Measurements from ENCODE around the gene ABLIM3. TPM values are rescaled to one million over a fixed set of nuclear protein-coding genes. Genes with fewer than 3 reads are reported as not detected.

The ABLIM3 gene
- total and polyA plus RNA-seq, 2 of the 8 experiments (the other 6 are each of a cell fraction or from before 2014, with no cell fraction given): 0.36 to 0.56 TPM

GRCh38 chr5:149154650-149155049 lies 13.4 kb downstream of the ABLIM3 start:
- no peak overlapping the region for H3K27ac ChIP-seq (ENCODE audit: low read depth, low read length)
- no peak overlapping the region for H2BK120ac ChIP-seq (replicated peaks; ENCODE audit: low read depth, low read length)
- H3K4me2 ChIP-seq (ENCODE audit: insufficient read depth in 1 of 2, low read depth in 2 of 2, low read length in 2 of 2): no peak overlapping the region
- H3K9ac ChIP-seq (replicated peaks in 1 of 4; ENCODE audit: extremely low read depth in 1 of 4, low read depth in 3 of 4, low read length in 3 of 4): no peak overlapping the region
- 94% methylated on average over 1 of the region's 1 CpG; no CpG with 5 or more reads in 1 of the 2 experiments for WGBS, 2 experiments (ENCODE audit: extremely low coverage in 1 of 2, insufficient coverage in 1 of 2, insufficient read length in 1 of 2, insufficient replicate concordance in 2 of 2, low coverage in 1 of 2, low lambda C conversion rate in 2 of 2, missing lambda C conversion rate in 1 of 2)
- H2BK15ac ChIP-seq (ENCODE audit: low read length): no peak overlapping the region
- FAIRE-seq: no peak
- no peak overlapping the region for H3K56ac ChIP-seq (replicated peaks; ENCODE audit: insufficient read length, low read depth, low read length)
- no peaks in the 10 kb centered on the region for H3K79me1 ChIP-seq (ENCODE audit: low read depth, low read length)
- H3K23ac ChIP-seq (ENCODE audit: insufficient read length): no peak overlapping the region
- no peak overlapping the region for H4K8ac ChIP-seq (ENCODE audit: extremely low read depth, insufficient read depth, low read length)
- ChIA-PET CTCF (ENCODE audit: partially characterized antibody) (interaction anchor here (1.0 to 4.2 kb wide), 10 partner anchors 12 to 114 kb away, joined by 3 to 30 read pairs (median 6); partner anchors contain the start of gene ABLIM3), POLR2A (ENCODE audit: partially characterized antibody) (no interaction called here)
- H3K23me2 ChIP-seq (ENCODE audit: low read depth, low read length): no peaks in the 10 kb centered on the region
- DNase-seq (ENCODE audit: low read depth in 1 of 2, low spot score in 2 of 2): no peak
- no peak overlapping the region for H3K14ac ChIP-seq (ENCODE audit: insufficient read length)
- H3K4me1 ChIP-seq (replicated peaks in 1 of 4; ENCODE audit: control insufficient read depth in 3 of 4, insufficient read depth in 4 of 4, low read length in 3 of 4): no peaks in the 10 kb centered on the region
- no peak overlapping the region for H2AK5ac ChIP-seq (ENCODE audit: low read depth, low read length)
- no peaks in the 10 kb centered on the region for H3K79me2 ChIP-seq (ENCODE audit: control insufficient read depth in 1 of 2, insufficient read depth in 2 of 2, low read length in 2 of 2)
- H2BK5ac ChIP-seq (ENCODE audit: low read depth, low read length): no peak overlapping the region
- H3K4me3 ChIP-seq (ENCODE audit: extremely low read depth in 1 of 4, insufficient read depth in 2 of 4, low read depth in 3 of 4, low read length in 4 of 4): no peak overlapping the region
- no peak overlapping the region for H4K91ac ChIP-seq (replicated peaks; ENCODE audit: insufficient read length, low read length)
- H2BK12ac ChIP-seq (ENCODE audit: low read depth, low read length): no peak overlapping the region
- no peaks in the 10 kb centered on the region for H4K20me1 ChIP-seq (replicated peaks in 1 of 2; ENCODE audit: control insufficient read depth in 1 of 2, insufficient read depth in 2 of 2, low read length in 2 of 2)
- H3K4ac ChIP-seq (replicated peaks; ENCODE audit: insufficient read length, low read depth, low read length): no peak overlapping the region
- no peak overlapping the region for H2AFZ ChIP-seq (ENCODE audit: low read length)
- no peak overlapping the region for H3K18ac ChIP-seq (ENCODE audit: extremely low read depth, low read length)
- no peaks in the 10 kb centered on the region for H3K9me3 ChIP-seq (ENCODE audit: insufficient read depth in 2 of 2, low read depth in 1 of 2, low read length in 1 of 2)
- no peaks in the 10 kb centered on the region; a peak in 1 of 7 replicates for H3K27me3 ChIP-seq (replicated peaks in 1 of 4; ENCODE audit: control insufficient read depth in 3 of 4, extremely low read depth in 1 of 4, insufficient read depth in 3 of 4, low read length in 3 of 4)
- no peaks in the 10 kb centered on the region for H3K36me3 ChIP-seq (ENCODE audit: control insufficient read depth in 2 of 4, insufficient read depth in 4 of 4, low read length in 3 of 4)
- H2BK20ac ChIP-seq (ENCODE audit: low read length): no peak overlapping the region
- H4K5ac ChIP-seq (ENCODE audit: insufficient read length, low read depth, low read length): no peak overlapping the region
- no peak for TF ChIP-seq ATF3 (IDR thresholded peaks at IDR 0.05; ENCODE audit: insufficient read depth, low read depth, low read length)
- TF ChIP-seq SP2 (IDR thresholded peaks at IDR 0.05; ENCODE audit: low read length): no peak
- TF ChIP-seq TAF1 (IDR thresholded peaks at IDR 0.05; ENCODE audit: low read depth, low read length): no peak
- TF ChIP-seq KDM1A (IDR thresholded peaks at IDR 0.05; ENCODE audit: borderline replicate concordance, low read length): no peak
- TF ChIP-seq RAD21 (IDR thresholded peaks at IDR 0.05 in 1 of 2, conservative IDR thresholded peaks at IDR 0.05 in 1 of 2; ENCODE audit: low read depth in 2 of 2, low read length in 2 of 2): no peak
- TF ChIP-seq USF2 (IDR thresholded peaks at IDR 0.05; ENCODE audit: low read length): no peak
- TF ChIP-seq PHF8 (conservative IDR thresholded peaks at IDR 0.05; ENCODE audit: low read depth, low read length): no peak
- no peak for TF ChIP-seq SP1 (IDR thresholded peaks at IDR 0.05; ENCODE audit: low read depth, low read length)
- TF ChIP-seq GABPA (IDR thresholded peaks at IDR 0.05; ENCODE audit: borderline replicate concordance, insufficient read depth, low read length): no peak
- no peak for TF ChIP-seq EP300 (IDR thresholded peaks at IDR 0.05; ENCODE audit: borderline replicate concordance in 1 of 2, low read depth in 2 of 2, low read length in 2 of 2)
- no peak for TF ChIP-seq SP4 (IDR thresholded peaks at IDR 0.05; ENCODE audit: low read length)
- no peak for TF ChIP-seq FOSL1 (IDR thresholded peaks at IDR 0.05; ENCODE audit: insufficient read depth, low read depth, low read length)
- TF ChIP-seq KDM5A (IDR thresholded peaks at IDR 0.05; ENCODE audit: low read length): no peak
